GM21786 (cell line): ENCODE results near the gene TLK2.
"Not testable (repeated sequence)": the region's sequence is repeated elsewhere in the genome, so short reads cannot be mapped to it uniquely, and the experiment has no call there.

Experiments used
- ATAC-seq: cut with Tn5 transposase; IDR thresholded peaks from one replicate; pipeline ENCODE4 v1.9.1; 2021; ENCODE audit not compliant: unreplicated experiment

Gene TLK2

GRCh38 chr17:62597920-62598319 is 119.3 kb downstream of the TLK2 start:
- no peak for ATAC-seq

GRCh38 chr17:62599964-62600657 is 121.5 kb downstream of the TLK2 start:
- ATAC-seq, result no peak

- no peak for ATAC-seq
These were observed 122.2 kb downstream of the TLK2 start for GRCh38 chr17:62600805-62601204.

- no peak for ATAC-seq
These were observed 122.8 kb downstream of the TLK2 start for GRCh38 chr17:62601471-62601870.

- ATAC-seq, result not testable (repeated sequence)
These were observed 125.2 kb downstream of the TLK2 start for GRCh38 chr17:62603783-62604182.

- ATAC-seq, result no peak
These were observed 127.0 kb downstream of the TLK2 start for GRCh38 chr17:62605588-62605987.

- ATAC-seq, result peak; percentile 85
These were observed 132.7 kb downstream of the TLK2 start for GRCh38 chr17:62611292-62611691.

GRCh38 chr17:62611728-62612127 is 133.1 kb downstream of the TLK2 start:
- peak; percentile 45 for ATAC-seq

GRCh38 chr17:62612289-62612688 is 133.7 kb downstream of the TLK2 start:
- ATAC-seq, result not testable (repeated sequence)

GRCh38 chr17:62613095-62613494 is 134.5 kb downstream of the TLK2 start:
- ATAC-seq, result not testable (repeated sequence)

- no peak for ATAC-seq
These were observed 135.5 kb downstream of the TLK2 start for GRCh38 chr17:62614142-62614541.

- no peak for ATAC-seq
These were observed 136.9 kb downstream of the TLK2 start for GRCh38 chr17:62615503-62615902.

- no peak for ATAC-seq
These were observed 138.6 kb downstream of the TLK2 start for GRCh38 chr17:62616993-62617893.

GRCh38 chr17:62617894-62618472 is 139.4 kb downstream of the TLK2 start:
- ATAC-seq, result no peak

- no peak for ATAC-seq
These were observed 140.2 kb downstream of the TLK2 start for GRCh38 chr17:62618647-62619416.

- no peak for ATAC-seq
These were observed 141.0 kb downstream of the TLK2 start for GRCh38 chr17:62619417-62620155.

- ATAC-seq, result no peak
These were observed 142.6 kb downstream of the TLK2 start for GRCh38 chr17:62621223-62621622.

GRCh38 chr17:62625184-62625869 is 146.7 kb downstream of the TLK2 start:
- no peak for ATAC-seq

GRCh38 chr17:62625870-62626200 is 147.2 kb downstream of the TLK2 start:
- ATAC-seq, result no peak

- ATAC-seq, result no peak
These were observed 148.1 kb downstream of the TLK2 start for GRCh38 chr17:62626719-62627218.
